Measurements from ENCODE around the gene CPVL.

The CPVL gene

DNA sequence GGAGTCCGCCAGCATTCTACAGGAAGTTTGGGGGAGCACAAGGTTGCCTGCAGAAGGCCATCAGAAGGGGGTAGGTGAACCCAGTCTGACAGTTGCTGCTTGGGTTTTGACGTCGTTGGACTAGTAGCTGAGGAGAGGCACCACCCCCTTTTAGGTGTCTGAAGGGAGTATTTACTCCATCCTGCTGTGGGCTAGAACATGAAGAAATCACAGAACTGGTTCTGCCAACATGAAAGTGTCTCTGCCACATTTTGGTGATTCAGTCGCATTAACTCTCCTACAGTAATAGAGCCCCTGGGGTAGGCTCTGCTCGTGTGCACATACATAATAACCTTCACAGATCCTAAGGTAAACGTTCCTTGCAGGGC, 187.4 kb downstream of the CPVL start:
- no peak for DNase-seq

DNA sequence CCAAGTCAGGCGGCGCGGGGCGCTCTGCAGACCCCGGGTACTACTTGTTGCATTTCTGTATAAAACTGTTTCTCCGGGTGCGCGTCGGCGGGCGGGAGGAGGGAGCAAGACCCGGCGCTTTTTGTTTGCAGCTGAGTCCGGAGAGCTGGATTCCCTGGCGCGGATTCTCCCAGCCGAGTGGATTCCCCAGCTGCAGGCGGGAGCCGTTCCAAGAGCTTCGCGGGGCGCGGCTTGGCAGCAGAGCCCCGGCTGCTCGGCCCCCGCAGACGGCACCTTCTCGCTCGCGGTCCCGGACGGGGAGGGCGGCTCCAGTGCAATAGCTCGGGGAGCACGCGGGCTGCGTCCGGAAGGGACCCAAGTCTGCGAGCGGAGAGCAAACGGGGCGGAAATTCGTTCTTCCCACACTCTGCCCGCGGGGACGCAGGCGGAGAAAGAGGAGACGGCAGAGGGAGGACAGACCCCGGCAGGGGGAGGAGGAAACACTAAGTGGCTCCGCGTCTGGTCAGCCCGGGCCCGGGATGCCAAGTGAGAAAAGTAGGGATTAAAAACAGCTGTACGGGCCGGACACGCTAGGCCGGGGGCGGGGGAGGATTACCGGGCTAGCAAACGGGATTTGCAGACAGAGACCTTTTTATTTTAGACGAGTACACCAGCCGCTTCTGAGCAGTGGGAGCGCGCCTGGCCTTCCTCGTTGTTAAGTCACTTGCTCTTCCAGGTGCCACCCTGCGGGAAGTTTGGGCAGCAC, 187.9 kb downstream of the CPVL start, which contains the start of gene TRIL:
Gene TRIL (minus strand): TSS at position 96 of the 745 bp plus-strand sequence. CDS start 284 bp downstream, outside the sequence.
- no peak for DNase-seq

DNA sequence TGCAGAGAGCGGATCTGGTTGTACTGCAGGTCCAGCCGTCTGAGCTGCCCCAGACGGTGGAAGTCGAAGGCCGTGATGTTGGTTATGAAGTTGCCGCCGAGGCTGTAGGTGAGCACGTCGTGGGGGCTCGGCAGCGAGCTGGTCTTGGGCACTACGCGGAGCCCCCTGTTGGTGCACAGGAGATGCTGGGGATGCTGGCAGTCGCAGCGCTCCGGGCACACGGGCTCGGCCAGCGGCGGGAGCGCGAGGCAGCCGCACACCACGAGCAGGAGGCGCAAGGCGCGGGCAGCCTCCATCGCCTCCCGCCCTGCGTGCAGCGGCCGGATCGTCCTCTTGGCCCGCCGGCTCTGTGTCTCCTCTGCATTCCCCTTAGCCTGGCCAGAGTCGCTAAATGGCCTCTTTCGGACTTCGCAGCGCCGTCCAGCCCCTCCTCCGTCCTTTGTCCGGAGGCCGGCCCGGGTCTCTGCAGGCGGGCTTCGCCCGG, 188.5 kb downstream of the CPVL start:
- DNase-seq: no peak

DNA sequence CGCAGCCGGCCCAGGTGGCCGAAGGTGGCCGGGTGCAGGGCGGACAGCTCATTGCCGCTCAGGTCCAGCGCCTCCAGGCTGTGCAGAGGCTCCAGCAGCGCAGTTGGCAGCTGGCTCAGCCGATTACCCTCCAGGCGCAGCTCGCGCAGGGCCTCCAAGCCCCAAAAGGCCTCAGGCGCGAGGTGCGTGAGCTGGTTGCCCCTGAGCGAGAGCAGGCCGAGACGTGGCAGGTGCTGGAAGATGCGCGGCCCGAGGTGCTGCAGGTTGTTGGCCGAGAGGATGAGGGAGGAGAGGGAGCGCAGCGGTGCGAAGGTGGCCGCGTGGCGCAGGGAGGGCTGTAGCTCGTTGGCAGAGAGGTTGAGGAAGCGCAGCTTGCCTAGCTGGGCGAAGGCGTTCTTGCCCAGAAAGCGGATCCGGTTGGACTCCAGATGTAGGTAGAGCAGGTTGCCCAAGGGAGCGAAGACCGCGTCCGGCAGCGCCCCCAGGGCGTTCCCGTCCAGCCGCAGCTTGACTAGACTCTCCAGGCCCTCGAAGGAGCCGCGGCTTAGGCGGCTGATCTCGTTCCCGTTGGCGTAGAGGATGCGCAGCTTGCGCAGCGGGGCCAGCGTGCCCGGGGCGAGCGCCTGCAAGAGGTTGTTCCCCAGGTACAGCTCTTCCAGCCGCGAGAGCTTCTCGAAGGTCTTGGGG, 189.1 kb downstream of the CPVL start:
- DNase-seq: no peak

DNA sequence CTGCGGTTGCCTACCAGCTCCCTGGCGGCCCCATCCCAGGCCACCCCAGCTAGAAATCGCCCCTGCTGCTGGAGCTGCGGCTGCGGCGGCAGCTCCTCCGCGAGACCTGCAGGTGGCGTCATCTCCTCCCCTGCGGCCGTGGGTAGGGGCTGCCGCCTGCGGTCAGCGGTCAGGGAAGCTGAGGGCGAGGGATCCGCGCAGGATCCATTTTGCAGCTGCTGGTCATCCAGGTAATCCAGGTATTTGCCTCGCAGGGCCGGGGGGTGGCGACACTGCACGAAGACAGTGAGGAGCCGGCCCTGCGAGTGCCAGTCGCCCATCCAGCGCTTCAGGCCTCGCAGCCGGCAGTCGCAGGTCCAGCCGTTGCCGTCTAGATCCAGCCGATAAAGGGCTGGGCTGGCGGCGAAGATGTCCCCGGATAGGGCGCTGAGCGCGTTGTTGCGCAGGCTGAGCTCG, 189.7 kb downstream of the CPVL start:
- DNase-seq: peak; percentile 42

DNA sequence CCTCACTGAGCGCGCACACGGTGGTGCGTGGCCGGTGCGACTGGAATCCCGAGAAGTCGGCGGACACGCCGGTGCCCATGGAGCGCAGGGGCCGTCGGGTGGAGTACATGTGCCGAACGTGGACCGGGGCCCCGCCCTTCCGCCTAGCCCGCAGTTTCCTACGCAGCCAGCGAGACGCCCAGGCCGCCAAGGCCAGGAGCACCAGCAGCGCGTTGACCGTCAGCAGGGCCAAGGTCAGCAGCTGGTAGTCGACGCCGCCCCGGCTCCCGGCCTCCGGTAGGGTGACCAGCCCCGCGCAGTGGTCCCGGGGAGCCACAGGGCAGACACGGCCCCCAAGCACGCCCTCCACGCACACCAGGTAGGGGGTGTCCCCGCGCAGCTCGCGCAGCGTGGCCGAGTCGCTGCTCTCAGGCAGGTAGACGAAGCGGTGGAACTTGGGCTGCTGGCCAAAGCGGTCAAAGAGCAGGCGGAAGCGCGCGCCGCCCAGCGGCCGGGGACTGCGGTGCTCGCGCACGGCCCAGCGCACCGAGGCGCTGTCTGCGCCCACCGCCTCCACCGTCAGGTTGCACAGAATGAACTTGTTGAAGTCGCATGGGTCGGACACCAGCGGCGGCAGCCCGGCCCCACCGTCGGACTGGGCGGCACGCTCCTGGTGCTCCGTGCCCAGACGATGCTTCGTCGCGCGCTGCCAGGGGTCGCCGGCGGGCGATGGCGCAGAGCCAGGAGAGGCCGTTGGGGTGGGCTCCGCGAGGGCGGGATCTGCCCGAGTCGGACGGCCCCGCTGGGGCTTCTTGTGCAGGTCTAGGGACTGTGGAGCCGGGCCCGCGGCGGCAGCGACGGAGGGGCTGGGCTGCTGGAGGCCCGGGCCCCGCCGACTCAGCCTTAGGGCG, 190.4 kb downstream of the CPVL start:
- peak; percentile 43 for DNase-seq

DNA sequence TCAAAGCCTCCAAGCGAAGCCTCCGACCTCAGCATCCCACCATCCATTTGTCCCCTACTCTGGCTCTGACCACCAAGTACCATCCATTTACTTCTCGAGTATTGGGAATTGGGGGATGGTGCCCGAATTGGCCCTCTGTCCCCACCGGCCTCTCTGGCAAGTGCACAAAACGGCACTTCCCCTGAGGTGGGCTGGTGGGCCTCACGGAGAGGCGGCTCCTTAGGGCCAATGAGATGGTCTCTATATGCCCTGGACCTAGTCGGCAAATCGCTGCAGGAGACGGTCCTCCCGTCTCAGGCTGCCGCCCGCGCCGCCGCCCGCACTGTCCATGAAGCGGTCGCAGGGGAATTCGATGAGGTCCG, 191.0 kb downstream of the CPVL start:
- no peak for DNase-seq

DNA sequence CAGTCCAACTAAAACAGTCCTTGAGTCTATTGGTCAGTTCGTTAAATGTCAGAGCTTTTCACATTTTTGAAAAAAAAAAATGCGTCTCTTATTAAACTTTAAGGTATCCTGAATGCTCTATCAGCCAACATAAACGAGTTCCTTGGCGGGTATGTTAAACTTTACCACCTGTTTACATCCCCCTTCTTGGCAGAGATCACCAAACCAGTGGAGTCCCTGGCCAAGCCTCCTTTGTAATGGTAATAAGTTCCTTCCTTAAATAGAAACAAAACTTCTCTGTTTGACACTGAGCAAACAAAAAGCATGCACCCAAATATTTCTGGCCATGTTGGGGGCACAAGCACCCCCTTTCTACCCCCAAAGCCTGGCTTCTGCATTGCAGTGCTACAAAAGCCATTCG, 191.4 kb downstream of the CPVL start:
- no peak for DNase-seq

DNA sequence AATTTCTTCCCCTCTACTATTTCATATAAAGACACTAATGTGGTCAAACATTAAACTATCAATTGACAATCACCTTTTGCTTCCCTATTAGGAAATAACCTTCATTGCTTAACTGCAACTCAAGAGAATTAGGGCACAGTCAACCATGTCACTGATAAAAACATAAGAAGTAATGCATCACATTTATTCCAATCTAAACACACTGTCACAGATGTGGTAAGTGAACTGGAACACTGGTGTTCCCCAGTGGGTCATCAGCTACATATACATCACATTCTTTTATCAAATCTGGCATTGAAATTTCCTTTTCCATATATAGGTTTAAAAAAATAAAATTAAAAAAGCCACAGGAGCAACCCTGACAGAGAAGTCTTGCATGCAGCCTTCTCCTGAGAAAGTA, 191.9 kb downstream of the CPVL start:
- no peak for DNase-seq

DNA sequence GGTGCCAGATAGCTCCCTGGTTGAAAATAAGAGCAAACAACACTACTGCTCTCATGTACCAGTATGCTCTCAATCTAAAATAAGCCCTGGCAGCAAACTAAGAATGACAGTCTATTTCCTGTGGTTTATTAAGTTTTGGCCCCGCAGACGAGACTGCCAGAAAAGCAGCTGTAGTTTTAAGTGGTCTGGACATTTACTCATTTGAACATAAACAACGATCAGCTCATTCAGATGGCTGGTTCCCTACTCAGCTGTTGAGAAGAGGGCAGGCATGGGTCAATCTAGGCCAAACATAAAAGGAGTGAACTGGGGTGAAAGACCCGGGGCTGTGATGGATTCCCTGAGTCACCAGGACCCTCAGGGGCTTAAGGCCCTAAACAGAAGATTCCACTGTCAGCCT, 192.7 kb downstream of the CPVL start:
- DNase-seq: no peak

All from kidney glomerular epithelial cell (primary cell).